GM21390 (cell line): ENCODE measurements around the gene FGF4.

Experiments used
- ATAC-seq: cut with Tn5 transposase; IDR thresholded peaks from one replicate; pipeline ENCODE4 v1.9.1; 2021; ENCODE audit not compliant: unreplicated experiment

The FGF4 gene

DNA sequence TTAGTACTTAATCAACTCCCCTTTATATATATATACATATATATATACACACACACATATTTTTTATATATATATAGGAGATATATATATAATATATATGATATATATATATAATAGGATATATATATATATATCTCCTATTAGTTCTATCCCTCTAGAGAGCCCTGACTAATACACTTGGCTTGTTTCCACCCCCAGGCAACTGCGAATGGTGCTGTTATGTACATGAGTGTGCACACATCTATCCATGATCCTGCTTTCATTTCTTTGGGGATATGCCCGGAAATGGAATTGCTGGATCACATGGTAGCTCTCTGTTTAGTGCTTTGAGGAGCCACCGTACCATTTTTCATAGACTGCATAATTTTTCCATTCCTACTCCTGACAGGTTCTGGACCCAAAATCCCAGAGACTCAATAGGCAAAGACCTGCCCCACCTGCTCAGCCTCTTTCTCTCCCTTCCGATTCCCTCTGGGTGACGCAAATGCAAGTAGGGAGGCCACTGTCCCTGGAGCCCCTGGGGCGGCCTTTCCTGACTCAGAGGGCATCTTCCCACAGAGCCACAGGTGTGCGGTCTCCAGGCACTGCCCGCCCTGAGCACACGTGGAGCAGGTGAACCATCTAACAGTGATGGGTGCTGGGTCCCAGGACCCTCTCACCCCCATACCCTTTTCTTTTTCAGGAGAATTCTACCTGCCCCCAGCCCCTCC is 32.1 kb upstream of the FGF4 start:
- ATAC-seq = no peak

DNA sequence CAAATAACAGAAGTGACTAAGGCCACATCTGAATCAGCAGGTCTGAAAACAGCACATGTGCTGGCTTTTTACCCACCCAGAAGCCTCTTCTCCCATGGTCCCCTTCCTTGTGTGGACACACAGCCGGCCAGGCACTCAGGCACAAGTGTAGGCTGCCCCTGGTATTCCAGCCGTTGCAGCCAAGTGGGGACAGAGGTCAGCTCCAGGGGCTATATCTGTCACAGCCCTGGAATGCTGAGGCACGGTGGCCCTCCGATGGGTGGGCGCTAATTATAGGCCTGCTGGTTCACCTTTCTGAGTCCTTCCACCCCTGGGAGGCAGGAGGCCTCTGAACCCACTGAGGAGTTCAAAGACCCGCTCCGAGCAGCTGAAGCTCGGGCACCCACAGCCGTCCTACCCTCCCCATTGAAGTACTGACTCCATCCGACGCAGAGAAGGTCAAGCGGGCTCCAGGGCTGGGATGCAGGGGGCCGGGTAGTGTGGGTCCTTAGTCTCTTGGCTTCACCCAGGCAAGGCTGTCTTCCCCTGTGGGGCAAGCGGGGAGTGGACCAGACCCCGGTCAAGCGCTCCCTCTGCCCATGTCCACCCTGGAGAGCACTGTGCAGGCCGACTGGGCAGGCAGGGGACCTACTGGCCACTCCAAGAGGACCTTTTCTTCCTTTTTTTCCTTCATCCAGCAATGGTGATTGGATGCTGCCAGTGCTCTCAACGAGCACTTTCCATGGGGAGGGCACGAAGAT is 29.8 kb upstream of the FGF4 start:
- no peak for ATAC-seq

- ATAC-seq = no peak
These were observed 28.6 kb upstream of the FGF4 start for GRCh38 chr11:69803604-69804218.

- ATAC-seq = no peak
These were observed 27.9 kb upstream of the FGF4 start for GRCh38 chr11:69803022-69803421.

DNA sequence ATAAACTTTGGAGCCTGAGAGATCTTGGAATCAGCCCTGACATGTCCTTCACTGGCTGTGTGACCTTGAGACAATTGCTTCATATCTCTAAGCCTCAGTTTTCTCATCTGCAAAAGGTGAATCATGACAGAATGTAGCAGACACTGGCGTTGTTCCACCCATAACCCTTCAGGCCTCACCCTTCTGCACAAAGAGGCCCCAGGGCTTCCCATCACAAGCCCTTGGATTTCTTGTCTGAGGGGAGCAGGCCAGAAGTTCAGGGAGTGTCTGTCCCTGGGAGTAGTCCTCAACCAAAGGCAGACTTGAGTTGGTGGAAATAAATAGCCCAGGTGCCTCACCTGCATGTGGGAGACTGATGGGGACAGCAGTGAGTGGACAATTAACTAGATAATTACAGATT is 27.4 kb upstream of the FGF4 start:
- ATAC-seq = no peak

DNA sequence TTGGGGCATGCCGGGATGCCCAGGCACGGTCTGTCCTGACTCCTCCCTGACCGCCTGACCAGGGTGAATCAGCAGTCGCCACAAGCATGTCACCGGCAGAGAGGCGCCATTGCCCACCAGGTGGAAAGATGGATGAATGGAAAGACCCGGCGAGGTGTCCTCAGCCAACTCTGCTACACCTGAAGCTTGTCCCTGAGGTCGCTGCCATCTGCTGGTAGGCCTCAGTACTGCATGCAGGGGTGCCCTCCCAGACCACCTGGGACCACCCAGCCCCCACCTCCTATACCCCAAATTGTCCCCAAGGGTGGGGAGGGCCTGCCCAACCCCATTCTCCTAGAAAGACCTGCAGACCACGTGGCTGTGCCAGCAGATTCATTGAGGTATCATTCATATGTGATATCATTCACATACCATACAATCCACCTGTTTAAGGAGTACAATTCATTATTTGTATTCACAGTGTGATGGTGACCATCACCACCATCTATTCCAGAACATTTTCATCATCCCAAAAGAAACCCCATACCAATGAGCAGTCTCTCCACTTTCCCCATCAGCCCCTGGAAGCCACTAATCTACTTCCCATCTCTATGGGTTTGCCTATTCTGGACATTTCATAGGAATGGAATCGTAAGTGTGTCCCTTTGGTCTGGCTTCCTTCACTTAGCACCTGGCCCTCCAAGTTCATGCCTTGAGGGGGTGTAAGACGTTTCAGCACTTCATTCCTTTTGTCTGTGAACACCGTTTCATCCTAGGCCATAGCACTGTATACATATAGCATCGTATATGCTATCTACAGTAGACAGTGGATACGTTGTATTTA is 26.6 kb upstream of the FGF4 start:
- no peak for ATAC-seq

DNA sequence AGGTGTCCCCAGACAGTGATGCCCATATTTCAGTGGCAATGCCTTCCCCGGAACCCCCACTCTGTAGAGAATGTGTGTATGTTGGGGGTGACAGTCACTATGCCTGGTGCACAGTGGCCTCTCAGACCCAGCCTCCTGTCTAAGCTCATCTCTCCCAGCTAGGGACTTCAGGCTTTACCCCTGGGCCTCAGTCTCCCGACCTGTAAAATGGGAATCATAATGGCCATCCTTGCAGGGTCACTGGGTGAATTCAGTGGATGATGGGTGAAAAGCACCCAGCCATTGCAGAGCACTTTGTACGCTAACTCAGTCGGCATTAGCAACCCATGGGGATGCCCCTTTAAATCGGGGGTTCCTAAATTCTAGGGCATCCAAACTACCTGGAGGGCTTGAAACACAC is 25.1 kb upstream of the FGF4 start:
- no peak for ATAC-seq

GRCh38 chr11:69799582-69799981 is 24.4 kb upstream of the FGF4 start:
- no peak for ATAC-seq

GRCh38 chr11:69799097-69799496 is 24.0 kb upstream of the FGF4 start:
- no peak for ATAC-seq

- no peak for ATAC-seq
These were observed 22.8 kb upstream of the FGF4 start for GRCh38 chr11:69797737-69798528.

DNA sequence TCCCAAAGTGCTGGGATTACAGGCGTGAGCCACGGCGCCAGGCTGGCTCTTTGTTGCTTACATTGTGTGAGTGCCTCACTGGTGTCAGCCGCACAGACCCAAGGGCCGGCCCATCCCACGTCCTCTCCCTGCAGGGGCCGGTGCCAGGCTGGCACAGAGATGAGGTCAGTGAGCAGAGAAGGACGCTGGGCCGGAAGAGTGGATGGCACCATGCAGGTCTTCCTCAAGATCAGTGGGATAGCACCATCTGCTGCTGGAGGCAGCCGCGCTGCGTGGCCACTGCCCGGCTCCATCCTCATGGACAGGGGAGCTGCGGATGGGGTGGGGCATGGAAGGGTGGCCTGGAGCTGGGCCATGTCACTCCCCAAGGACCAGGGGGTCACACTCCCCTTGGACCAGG is 22.0 kb upstream of the FGF4 start:
- no peak for ATAC-seq

DNA sequence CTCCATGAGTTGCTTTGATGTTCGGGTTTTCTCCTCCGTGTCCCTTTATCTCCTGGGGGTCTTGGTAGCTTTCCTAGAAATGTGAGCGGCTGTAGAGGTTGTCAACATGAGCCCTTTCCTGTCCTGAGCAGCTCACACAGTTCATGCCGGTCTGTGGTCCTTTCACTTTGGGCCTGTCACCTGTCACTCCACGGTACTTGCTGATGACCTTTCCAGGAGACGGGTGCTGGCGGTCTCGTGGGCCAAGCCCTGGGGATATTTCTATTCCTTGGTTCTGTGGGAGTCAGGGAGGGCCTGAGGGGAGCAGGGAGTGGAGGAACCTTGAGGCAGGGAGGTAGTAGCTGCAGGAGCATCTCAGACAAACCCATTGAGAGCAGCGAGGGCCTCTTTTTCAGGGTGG is 20.9 kb upstream of the FGF4 start:
- no peak for ATAC-seq

DNA sequence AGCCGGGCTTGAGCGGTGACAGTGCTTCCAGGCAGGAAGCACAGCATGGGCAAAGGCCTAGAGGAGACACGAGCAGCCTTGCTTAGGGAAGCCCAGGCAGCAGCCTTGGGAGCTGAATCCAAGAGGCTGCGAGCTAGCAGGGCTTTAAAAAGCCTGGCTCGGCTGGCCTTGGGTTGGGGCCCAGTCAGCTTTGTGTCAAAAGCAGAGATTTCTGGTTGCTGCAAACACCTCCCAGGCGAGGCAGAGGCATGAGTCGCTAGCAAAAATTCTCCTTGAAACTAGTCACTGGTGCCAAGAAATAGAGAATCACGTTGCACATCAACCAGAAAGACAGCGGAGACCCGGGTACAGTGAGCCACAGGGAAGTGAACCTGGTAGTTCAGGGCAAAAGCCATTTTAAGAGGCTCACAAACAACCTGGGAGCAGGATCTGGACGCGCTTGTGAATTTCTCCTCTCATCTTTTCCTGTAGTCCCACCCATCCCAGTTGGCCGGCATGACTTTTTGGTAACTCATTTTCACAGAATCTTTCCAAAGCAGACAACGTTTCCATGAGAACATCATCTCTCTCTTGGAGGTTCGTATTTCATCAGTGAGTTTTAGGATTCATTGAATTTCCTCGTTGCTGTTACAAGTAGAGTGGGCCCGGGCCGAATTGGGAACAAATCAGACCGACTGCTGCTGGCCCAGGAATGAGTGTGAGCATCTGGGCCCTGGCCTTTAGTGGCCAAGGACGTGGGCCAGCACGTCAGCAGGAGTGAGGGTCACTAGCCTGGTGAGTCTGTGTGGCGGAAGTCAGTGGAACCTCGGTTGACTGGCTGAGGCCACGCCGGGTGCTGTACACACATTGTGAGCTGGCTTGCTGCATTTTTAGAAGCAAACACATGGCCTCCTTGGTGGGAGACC is 16.4 kb upstream of the FGF4 start:
- no peak for ATAC-seq

DNA sequence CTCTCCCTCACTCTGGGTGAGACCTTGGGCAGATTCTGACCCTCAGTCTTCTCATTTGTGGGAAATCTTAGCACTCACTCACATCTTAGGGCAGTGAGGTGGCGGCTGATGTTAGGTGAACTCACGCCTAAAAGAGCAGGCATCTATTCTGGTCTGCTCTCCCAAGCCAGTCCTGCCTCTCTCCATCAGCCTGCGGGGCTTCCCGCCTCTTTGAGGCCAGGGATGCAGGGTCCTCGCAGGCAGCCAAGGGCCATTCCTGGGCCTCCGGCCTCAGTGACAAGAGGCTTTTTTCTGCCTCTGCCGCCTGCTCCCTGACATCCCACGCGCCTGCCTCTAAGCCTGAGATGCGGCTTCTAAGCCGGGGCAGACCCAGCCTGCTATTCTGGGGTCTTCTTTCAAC is 13.8 kb upstream of the FGF4 start:
- no peak for ATAC-seq

- no peak for ATAC-seq
These were observed 12.8 kb upstream of the FGF4 start for GRCh38 chr11:69787906-69788305.

DNA sequence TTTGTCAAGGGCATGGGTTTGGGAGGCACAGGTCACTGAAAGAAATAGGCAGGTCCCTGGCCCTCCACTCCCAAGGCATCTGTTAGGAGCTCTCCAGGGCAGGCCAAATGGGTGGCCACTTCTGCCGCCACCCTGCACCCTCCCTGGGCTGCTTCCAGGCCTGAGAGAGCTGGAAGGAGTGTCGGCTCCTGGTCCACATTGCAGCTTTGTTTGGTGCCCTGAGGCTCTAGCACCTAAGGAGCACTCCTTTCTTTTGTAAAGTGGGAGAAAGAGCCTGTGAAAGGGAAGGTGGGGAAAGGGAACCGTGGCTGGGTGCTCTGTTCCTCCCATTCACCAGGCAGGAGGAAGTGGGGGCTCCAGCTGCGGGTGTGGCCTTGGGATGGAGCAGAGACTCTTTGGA is 12.3 kb upstream of the FGF4 start:
- ATAC-seq = no peak

- ATAC-seq = no peak
These were observed 6.1 kb upstream of the FGF4 start for GRCh38 chr11:69781241-69781640.

DNA sequence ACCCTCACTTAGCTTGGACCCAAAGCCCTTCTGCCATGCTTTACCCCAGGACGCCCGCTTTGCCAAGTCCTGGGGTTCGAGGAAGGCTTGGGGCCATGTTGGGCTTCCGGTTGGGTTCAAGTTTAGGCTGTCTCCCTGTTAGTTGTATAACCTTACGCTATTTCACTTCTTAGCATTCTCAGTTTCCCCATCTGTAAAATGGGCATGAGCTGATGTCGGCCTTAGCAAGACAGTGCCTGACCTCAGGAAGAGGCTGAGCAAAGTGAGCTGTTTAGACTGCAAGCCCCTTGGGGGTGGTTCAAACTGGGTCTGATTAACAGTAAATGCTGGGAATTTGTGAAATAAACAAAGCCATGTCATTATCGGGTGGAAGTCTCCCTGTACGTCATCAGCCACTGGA is 3.2 kb upstream of the FGF4 start:
- no peak for ATAC-seq

DNA sequence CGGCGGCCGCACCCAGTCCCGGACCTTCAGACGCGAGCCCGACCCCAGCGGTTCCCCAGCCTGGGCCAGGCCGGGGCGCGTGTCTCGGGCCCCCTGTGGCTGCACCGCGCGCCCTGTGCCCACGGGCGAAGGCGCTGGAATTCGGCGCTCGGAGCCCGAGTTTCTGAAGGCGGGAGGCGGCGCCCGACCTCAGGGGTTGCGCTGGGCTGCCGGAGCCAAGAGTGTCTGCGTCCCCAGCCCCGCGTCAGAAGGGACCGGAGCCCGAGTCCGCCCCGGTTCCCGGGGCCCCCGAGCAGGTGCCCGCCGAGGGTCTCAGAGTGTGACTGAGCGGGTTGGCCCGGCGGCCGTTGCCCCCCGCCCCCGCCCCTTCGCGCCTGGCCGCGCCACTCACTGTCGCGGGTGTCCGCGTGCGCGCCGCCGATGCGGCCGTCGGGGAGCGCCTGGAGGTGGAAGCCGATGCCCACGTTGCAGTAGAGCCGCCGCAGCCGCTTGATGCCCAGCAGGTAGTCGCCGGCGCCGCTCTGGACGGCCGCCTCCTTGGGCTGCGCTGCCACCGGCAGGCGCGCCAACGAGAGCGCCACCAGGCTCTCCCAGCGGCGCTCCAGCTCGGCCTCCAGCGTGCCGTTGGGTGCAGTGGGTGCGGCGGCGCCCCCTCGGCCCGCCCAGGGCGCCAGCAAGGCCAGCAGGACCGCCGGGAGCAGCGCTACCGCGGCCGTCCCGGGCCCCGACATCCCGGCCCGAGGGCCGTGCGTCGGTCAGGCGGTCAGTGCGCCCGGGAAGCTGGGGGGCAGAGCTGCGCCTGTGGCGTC is 583 bp downstream of the FGF4 start:
- no peak for ATAC-seq
